Keratinocyte (primary cell): ENCODE measurements around the gene RXRA. TPM values are rescaled to one million over a fixed set of nuclear protein-coding genes. Genes with fewer than 3 reads are reported as not detected.

Experiments used
- DNase-seq: peaks from one replicate; pipeline ENCODE4 v3.0.0-alpha.2; 2011; ENCODE audit warnings: low read depth, missing footprints, low spot score
- FAIRE-seq: peaks from 2 replicates; lab custom pipeline; 2011; peaks lifted over from hg19 to GRCh38; lab: Jason Lieb, UNC
- H2AFZ ChIP-seq: 2 replicates; pipeline ENCODE4 v1.6.0; 2012; ENCODE audit warnings: low read length, control low read depth, inconsistent platforms; ENCODE audit not compliant: control insufficient read depth
- H3K27ac ChIP-seq: 2 replicates; pipeline ENCODE4 v1.5.1; 2011; ENCODE audit warnings: low read length; ENCODE audit not compliant: control insufficient read depth, insufficient read depth
- H3K27me3 ChIP-seq: 3 replicates; pipeline ENCODE4 v1.6.0; 2011; ENCODE audit warnings: low read length; ENCODE audit not compliant: control insufficient read depth, insufficient read depth; ENCODE audit errors: extremely low read depth
- H3K36me3 ChIP-seq, 2 experiments: 2 replicates in 1 of 2; 3 replicates in 1 of 2; pipeline ENCODE4 v1.5.1; 2011; ENCODE audit warnings: low read length in 2 of 2, mild to moderate bottlenecking in 1 of 2; ENCODE audit not compliant: control insufficient read depth in 2 of 2, insufficient read depth in 2 of 2; ENCODE audit errors: extremely low read depth in 1 of 2
- H3K4me1 ChIP-seq: 3 replicates; pipeline ENCODE4 v1.5.1; 2011; ENCODE audit warnings: low read length; ENCODE audit not compliant: control insufficient read depth, insufficient read depth; ENCODE audit errors: extremely low read depth
- H3K4me2 ChIP-seq: 3 replicates; pipeline ENCODE4 v1.6.0; 2011; ENCODE audit warnings: low read depth, low read length; ENCODE audit not compliant: control insufficient read depth, insufficient read depth; ENCODE audit errors: extremely low read depth
- H3K4me3 ChIP-seq, 3 experiments: fragments of 200-600 bp in 1 of 3; sonication (generic) in 1 of 3; 2 replicates in 2 of 3; 3 replicates in 1 of 3; pipeline ENCODE4 v1.5.1; 2011 to 2016; ENCODE audit warnings: low read length in 3 of 3, mild to moderate bottlenecking in 3 of 3, control low read depth in 2 of 3, inconsistent platforms in 1 of 3, low read depth in 1 of 3, mixed read lengths in 1 of 3, mixed run types in 1 of 3, moderate library complexity in 1 of 3; ENCODE audit not compliant: control insufficient read depth in 2 of 3, insufficient read depth in 2 of 3; ENCODE audit errors: extremely low read depth in 1 of 3
- H3K79me2 ChIP-seq: 2 replicates; pipeline ENCODE4 v1.6.0; 2012; ENCODE audit warnings: low read length; ENCODE audit not compliant: control insufficient read depth, insufficient read depth
- H3K9ac ChIP-seq: 3 replicates; pipeline ENCODE4 v1.6.0; 2011; ENCODE audit warnings: low read length; ENCODE audit not compliant: control insufficient read depth, insufficient read depth; ENCODE audit errors: extremely low read depth
- H3K9me1 ChIP-seq: 3 replicates; pipeline ENCODE4 v1.6.0; 2011; ENCODE audit warnings: low read length; ENCODE audit not compliant: control insufficient read depth, insufficient read depth; ENCODE audit errors: extremely low read depth
- H3K9me3 ChIP-seq: 2 replicates; pipeline ENCODE4 v1.5.1; 2012; ENCODE audit warnings: low read depth, low read length; ENCODE audit not compliant: control insufficient read depth
- H4K20me1 ChIP-seq: 3 replicates; pipeline ENCODE4 v1.6.0; 2011; ENCODE audit warnings: low read length; ENCODE audit not compliant: control insufficient read depth, insufficient read depth; ENCODE audit errors: extremely low read depth
- EZH2 ChIP-seq: IDR thresholded peaks from one replicate; pipeline ENCODE4 v1.6.1; 2012; ENCODE audit warnings: inconsistent platforms, mild to moderate bottlenecking, low read length, moderate library complexity
- dilution Hi-C: fragments of 300-500 bp; cut with MboI; formaldehyde crosslinking; loops from one replicate; pipeline ENCODE4 v1.7.0; 2020; ENCODE audit warnings: low sequenced_read_pairs; ENCODE audit not compliant: extremely low pct_ligation_motif_present
- polyA plus RNA-seq, 5 experiments: library from polyadenylated mRNA; depleted of rRNA in 3 of 5; stranded (reverse) in 3 of 5; stranded (forward) in 1 of 5; unstranded in 1 of 5; fragments of >200 nt; gene quantifications; 1 replicate in 1 of 5; 2 replicates in 3 of 5; 3 replicates in 1 of 5; pipeline versions ENCODE4 v1.2.1 to v1.2.3, GENCODE V29; 2011 to 2012; ENCODE audit warnings: missing spikeins in 2 of 5, low read depth in 1 of 5, low replicate concordance in 1 of 5
- TF ChIP-seq, protein P1 (sequence below), 3 experiments: IDR thresholded peaks in 1 of 3; conservative IDR thresholded peaks in 1 of 3; optimal IDR thresholded peaks in 1 of 3; 2 replicates in 2 of 3; 3 replicates in 1 of 3; pipeline versions ENCODE3 to v1.5.1; 2011; ENCODE audit warnings: low read length in 3 of 3, mild to moderate bottlenecking in 3 of 3, moderate library complexity in 2 of 3, control low read depth in 1 of 3, inconsistent platforms in 1 of 3; ENCODE audit not compliant: insufficient read depth in 2 of 3; ENCODE audit errors: extremely low read depth in 1 of 3

Gene RXRA
- polyA plus RNA-seq, 1 donor (not counting 4 experiments of a cell fraction or from before 2014, with no cell fraction given), result 9.7 TPM

- DNase-seq, result no peak
- TF ChIP-seq, protein P1, sequence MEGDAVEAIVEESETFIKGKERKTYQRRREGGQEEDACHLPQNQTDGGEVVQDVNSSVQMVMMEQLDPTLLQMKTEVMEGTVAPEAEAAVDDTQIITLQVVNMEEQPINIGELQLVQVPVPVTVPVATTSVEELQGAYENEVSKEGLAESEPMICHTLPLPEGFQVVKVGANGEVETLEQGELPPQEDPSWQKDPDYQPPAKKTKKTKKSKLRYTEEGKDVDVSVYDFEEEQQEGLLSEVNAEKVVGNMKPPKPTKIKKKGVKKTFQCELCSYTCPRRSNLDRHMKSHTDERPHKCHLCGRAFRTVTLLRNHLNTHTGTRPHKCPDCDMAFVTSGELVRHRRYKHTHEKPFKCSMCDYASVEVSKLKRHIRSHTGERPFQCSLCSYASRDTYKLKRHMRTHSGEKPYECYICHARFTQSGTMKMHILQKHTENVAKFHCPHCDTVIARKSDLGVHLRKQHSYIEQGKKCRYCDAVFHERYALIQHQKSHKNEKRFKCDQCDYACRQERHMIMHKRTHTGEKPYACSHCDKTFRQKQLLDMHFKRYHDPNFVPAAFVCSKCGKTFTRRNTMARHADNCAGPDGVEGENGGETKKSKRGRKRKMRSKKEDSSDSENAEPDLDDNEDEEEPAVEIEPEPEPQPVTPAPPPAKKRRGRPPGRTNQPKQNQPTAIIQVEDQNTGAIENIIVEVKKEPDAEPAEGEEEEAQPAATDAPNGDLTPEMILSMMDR (optimal IDR thresholded peaks at IDR 0.05 in 1 of 3, IDR thresholded peaks at IDR 0.05 in 1 of 3, conservative IDR thresholded peaks at IDR 0.05 in 1 of 3; ENCODE audit: extremely low read depth in 1 of 3, insufficient read depth in 2 of 3, low read length in 3 of 3), result no peak
- TF ChIP-seq EZH2, result no peak
- no peak overlapping the region for H3K4me2 ChIP-seq
- no peak overlapping the region for H2AFZ ChIP-seq
- peaks cover 3% of the 10 kb centered on the region for H4K20me1 ChIP-seq
- no peaks in the 10 kb centered on the region for H3K9me3 ChIP-seq
- FAIRE-seq, result no peak
- H3K27ac ChIP-seq, result no peak overlapping the region
- no peaks in the 10 kb centered on the region for H3K27me3 ChIP-seq
- peaks cover 2% of the 10 kb centered on the region for H3K79me2 ChIP-seq
- H3K4me1 ChIP-seq, result peaks cover 55% of the 10 kb centered on the region
- dilution Hi-C loops, result no loop called here
- H3K9me1 ChIP-seq, result peaks cover 3% of the 10 kb centered on the region
- no peak overlapping the region for H3K4me3 ChIP-seq
- H3K9ac ChIP-seq, result no peak overlapping the region
- peaks cover 3 to 14% of the 10 kb centered on the region in 2 experiments for H3K36me3 ChIP-seq
These were observed 84.0 kb downstream of the RXRA start for GRCh38 chr9:134410071-134410834.

- Histone ChIP-seq H3K27ac (no peak overlapping the region), H3K27me3 (no peaks in the 10 kb centered on the region), H3K9me1 (peaks cover 3% of the 10 kb centered on the region), H3K36me3 (peaks cover 3 to 13% of the 10 kb centered on the region in 2 experiments), H3K9me3 (no peaks in the 10 kb centered on the region), H3K4me3 (no peak overlapping the region), H3K4me1 (peaks cover 51% of the 10 kb centered on the region), H4K20me1 (peaks cover 3% of the 10 kb centered on the region), H3K4me2 (no peak overlapping the region), H2AFZ (no peak overlapping the region), H3K79me2 (peaks cover 2% of the 10 kb centered on the region), H3K9ac (no peak overlapping the region)
- dilution Hi-C loops, result no loop called here
- no peak for DNase-seq
- FAIRE-seq, result no peak
- TF ChIP-seq, protein P1 (optimal IDR thresholded peaks at IDR 0.05 in 1 of 3, IDR thresholded peaks at IDR 0.05 in 1 of 3, conservative IDR thresholded peaks at IDR 0.05 in 1 of 3; ENCODE audit: extremely low read depth in 1 of 3, insufficient read depth in 2 of 3, low read length in 3 of 3), result no peak
- TF ChIP-seq EZH2, result no peak
These were observed 84.6 kb downstream of the RXRA start for GRCh38 chr9:134410835-134411217.
